Measurements from ENCODE around the gene MCTP2.
"Not testable (repeated sequence)": the region's sequence is repeated elsewhere in the genome, so short reads cannot be mapped to it uniquely, and the experiment has no call there.

MCTP2 gene

DNA sequence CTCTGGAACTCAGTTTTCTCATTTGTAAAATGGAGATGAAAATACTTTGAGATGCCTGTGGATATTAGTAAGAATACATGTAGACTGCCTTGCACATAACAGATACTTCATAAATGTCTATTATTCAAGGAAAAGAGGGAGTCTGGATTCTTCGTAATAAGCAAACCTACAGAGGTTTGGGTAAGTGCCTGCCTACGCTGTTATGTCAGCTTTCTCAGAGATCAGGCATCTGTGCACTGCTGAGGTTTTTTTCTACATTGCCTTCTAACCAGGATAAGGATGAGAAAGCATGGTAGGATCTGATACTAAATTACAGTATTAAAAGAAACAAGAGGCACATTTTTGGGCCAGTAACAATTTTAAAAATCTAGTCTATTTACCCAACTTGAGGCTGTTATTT lies 10.9 kb downstream of the MCTP2 start:
- H3K27ac ChIP-seq (ENCODE audit: extremely low read depth, low read depth, low read length), result no peak overlapping the region
- peaks cover 0 to 4% of the 10 kb centered on the region in 2 experiments; a peak in 1 of 3 replicates for H3K36me3 ChIP-seq (ENCODE audit: control insufficient read depth in 2 of 2, insufficient read depth in 1 of 2, low read length in 2 of 2)
- TF ChIP-seq ZNF624 (tag by site-specific recombination; IDR thresholded peaks at IDR 0.05), result no peak
- no peak for TF ChIP-seq BCL11B (tag by site-specific recombination; IDR thresholded peaks at IDR 0.05; ENCODE audit: low read depth)
- no peak for TF ChIP-seq ZNF560 (tag by site-specific recombination; IDR thresholded peaks at IDR 0.05; ENCODE audit: borderline replicate concordance)
- TF ChIP-seq ZNF707 (tag by site-specific recombination; IDR thresholded peaks at IDR 0.05), result no peak
- no peak for TF ChIP-seq ZNF48 (tag by site-specific recombination; IDR thresholded peaks at IDR 0.05)
- no peak for TF ChIP-seq ZNF518A (tag by site-specific recombination; conservative IDR thresholded peaks at IDR 0.05; ENCODE audit: low read depth)
- H3K4me1 ChIP-seq (ENCODE audit: control insufficient read depth, insufficient read depth, low read length), result peaks cover 8% of the 10 kb centered on the region; the same call in 1 of the 2 replicates
- ChIA-PET POLR2A (no interaction called here), CTCF (interaction anchor here (1.1 kb wide), 1 partner anchor 82 kb away, joined by 3 read pairs; no protein-coding TSS in a partner anchor)
- H3K9me3 ChIP-seq (ENCODE audit: control insufficient read depth, insufficient read depth, low read depth, low read length), result no peaks in the 10 kb centered on the region
- H3K4me3 ChIP-seq (ENCODE audit: low read depth, low read length), result no peak overlapping the region

GRCh38 chr15:94243003-94243402 lies 11.6 kb downstream of the MCTP2 start:
- H3K36me3 ChIP-seq (ENCODE audit: control insufficient read depth in 2 of 2, insufficient read depth in 1 of 2, low read length in 2 of 2); H3K27ac ChIP-seq (ENCODE audit: extremely low read depth, low read depth, low read length); POLR2A ChIA-PET; H3K4me1 ChIP-seq (ENCODE audit: control insufficient read depth, insufficient read depth, low read length); H3K4me3 ChIP-seq (ENCODE audit: low read depth, low read length); H3K9me3 ChIP-seq (ENCODE audit: control insufficient read depth, insufficient read depth, low read depth, low read length); CTCF ChIA-PET: not testable (repeated sequence)

GRCh38 chr15:94243418-94243817 lies 12.1 kb downstream of the MCTP2 start:
- Histone ChIP-seq H3K9me3 (ENCODE audit: control insufficient read depth, insufficient read depth, low read depth, low read length) (no peaks in the 10 kb centered on the region), H3K4me3 (ENCODE audit: low read depth, low read length) (no peak overlapping the region), H3K4me1 (ENCODE audit: control insufficient read depth, insufficient read depth, low read length) (peaks cover 8% of the 10 kb centered on the region; the same call in 1 of the 2 replicates), H3K27ac (ENCODE audit: extremely low read depth, low read depth, low read length) (no peak overlapping the region), H3K36me3 (ENCODE audit: control insufficient read depth in 2 of 2, insufficient read depth in 1 of 2, low read length in 2 of 2) (peaks cover 0 to 4% of the 10 kb centered on the region in 2 experiments; a peak in 1 of 3 replicates)
- ChIA-PET CTCF (no interaction called here), POLR2A (no interaction called here)
- TF ChIP-seq GLIS1 (tag by site-specific recombination; IDR thresholded peaks at IDR 0.05) (no peak), ZNF157 (tag by site-specific recombination; IDR thresholded peaks at IDR 0.05) (no peak), ZNF350 (tag by site-specific recombination; IDR thresholded peaks at IDR 0.05) (no peak), AEBP2 (tag by site-specific recombination; IDR thresholded peaks at IDR 0.05; ENCODE audit: borderline replicate concordance) (no peak), ZNF211 (tag by site-specific recombination; IDR thresholded peaks at IDR 0.05; ENCODE audit: low read depth) (no peak), KLF10 (tag by site-specific recombination; IDR thresholded peaks at IDR 0.05) (no peak), ZNF623 (tag by site-specific recombination; IDR thresholded peaks at IDR 0.05) (no peak), HOXD13 (CRISPR knock-in tag; IDR thresholded peaks at IDR 0.05; ENCODE audit: borderline replicate concordance) (no peak)
- TF ChIP-seq, protein P1, sequence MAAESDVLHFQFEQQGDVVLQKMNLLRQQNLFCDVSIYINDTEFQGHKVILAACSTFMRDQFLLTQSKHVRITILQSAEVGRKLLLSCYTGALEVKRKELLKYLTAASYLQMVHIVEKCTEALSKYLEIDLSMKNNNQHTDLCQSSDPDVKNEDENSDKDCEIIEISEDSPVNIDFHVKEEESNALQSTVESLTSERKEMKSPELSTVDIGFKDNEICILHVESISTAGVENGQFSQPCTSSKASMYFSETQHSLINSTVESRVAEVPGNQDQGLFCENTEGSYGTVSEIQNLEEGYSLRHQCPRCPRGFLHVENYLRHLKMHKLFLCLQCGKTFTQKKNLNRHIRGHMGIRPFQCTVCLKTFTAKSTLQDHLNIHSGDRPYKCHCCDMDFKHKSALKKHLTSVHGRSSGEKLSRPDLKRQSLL (tag by site-specific recombination; IDR thresholded peaks at IDR 0.05), result no peak
- TF ChIP-seq, protein P2, sequence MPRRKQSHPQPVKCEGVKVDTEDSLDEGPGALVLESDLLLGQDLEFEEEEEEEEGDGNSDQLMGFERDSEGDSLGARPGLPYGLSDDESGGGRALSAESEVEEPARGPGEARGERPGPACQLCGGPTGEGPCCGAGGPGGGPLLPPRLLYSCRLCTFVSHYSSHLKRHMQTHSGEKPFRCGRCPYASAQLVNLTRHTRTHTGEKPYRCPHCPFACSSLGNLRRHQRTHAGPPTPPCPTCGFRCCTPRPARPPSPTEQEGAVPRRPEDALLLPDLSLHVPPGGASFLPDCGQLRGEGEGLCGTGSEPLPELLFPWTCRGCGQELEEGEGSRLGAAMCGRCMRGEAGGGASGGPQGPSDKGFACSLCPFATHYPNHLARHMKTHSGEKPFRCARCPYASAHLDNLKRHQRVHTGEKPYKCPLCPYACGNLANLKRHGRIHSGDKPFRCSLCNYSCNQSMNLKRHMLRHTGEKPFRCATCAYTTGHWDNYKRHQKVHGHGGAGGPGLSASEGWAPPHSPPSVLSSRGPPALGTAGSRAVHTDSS (tag by site-specific recombination; IDR thresholded peaks at IDR 0.05), result no peak
- TF ChIP-seq, protein P3, sequence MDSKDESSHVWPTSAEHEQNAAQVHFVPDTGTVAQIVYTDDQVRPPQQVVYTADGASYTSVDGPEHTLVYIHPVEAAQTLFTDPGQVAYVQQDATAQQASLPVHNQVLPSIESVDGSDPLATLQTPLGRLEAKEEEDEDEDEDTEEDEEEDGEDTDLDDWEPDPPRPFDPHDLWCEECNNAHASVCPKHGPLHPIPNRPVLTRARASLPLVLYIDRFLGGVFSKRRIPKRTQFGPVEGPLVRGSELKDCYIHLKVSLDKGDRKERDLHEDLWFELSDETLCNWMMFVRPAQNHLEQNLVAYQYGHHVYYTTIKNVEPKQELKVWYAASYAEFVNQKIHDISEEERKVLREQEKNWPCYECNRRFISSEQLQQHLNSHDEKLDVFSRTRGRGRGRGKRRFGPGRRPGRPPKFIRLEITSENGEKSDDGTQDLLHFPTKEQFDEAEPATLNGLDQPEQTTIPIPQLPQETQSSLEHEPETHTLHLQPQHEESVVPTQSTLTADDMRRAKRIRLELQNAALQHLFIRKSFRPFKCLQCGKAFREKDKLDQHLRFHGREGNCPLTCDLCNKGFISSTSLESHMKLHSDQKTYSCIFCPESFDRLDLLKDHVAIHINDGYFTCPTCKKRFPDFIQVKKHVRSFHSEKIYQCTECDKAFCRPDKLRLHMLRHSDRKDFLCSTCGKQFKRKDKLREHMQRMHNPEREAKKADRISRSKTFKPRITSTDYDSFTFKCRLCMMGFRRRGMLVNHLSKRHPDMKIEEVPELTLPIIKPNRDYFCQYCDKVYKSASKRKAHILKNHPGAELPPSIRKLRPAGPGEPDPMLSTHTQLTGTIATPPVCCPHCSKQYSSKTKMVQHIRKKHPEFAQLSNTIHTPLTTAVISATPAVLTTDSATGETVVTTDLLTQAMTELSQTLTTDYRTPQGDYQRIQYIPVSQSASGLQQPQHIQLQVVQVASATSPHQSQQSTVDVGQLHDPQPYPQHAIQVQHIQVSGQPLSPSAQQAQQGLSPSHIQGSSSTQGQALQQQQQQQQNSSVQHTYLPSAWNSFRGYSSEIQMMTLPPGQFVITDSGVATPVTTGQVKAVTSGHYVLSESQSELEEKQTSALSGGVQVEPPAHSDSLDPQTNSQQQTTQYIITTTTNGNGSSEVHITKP (tag by site-specific recombination; IDR thresholded peaks at IDR 0.05), result no peak
